Muscle of leg (tissue), 11 donors: ENCODE results near the gene DTNB. TPM values are rescaled to one million over a fixed set of nuclear protein-coding genes. Genes with fewer than 3 reads are reported as not detected.
"Not testable (repeated sequence)": the region's sequence is repeated elsewhere in the genome, so short reads cannot be mapped to it uniquely, and the experiment has no call there.

Experiments used
- DNase-seq: peaks from one replicate; pipeline ENCODE4 v3.0.0; 2013
- H3K27ac ChIP-seq: one replicate; pipeline ENCODE4 v1.5.1; 2013; ENCODE audit warnings: mild to moderate bottlenecking, low read length, control low read depth
- H3K27me3 ChIP-seq: one replicate; pipeline ENCODE4 v1.6.1; 2013; ENCODE audit warnings: low read length; ENCODE audit not compliant: control insufficient read depth, insufficient read depth
- H3K36me3 ChIP-seq: one replicate; pipeline ENCODE4 v1.6.1; 2013; ENCODE audit warnings: low read length; ENCODE audit not compliant: control insufficient read depth, insufficient read depth
- H3K4me1 ChIP-seq: one replicate; pipeline ENCODE4 v1.6.1; 2013; ENCODE audit warnings: low read length; ENCODE audit not compliant: control insufficient read depth, insufficient read depth
- H3K4me3 ChIP-seq: one replicate; pipeline ENCODE4 v1.5.1; 2013; ENCODE audit warnings: low read length, control low read depth
- H3K9me3 ChIP-seq: replicated peaks from 2 replicates; pipeline ENCODE4 v1.6.1; 2013; ENCODE audit warnings: low read depth, low read length; ENCODE audit not compliant: control insufficient read depth
- WGBS: methylation state at CpG from one replicate; pipeline ENCODE4 v1.1.5; 2013; ENCODE audit warnings: missing lambda C conversion rate; ENCODE audit not compliant: insufficient coverage; 5-methylcytosine and 5-hydroxymethylcytosine counted together
- polyA plus RNA-seq, 8 donors: library from polyadenylated mRNA; unstranded; fragments of 120-200 nt; gene quantifications; one replicate each; pipeline versions ENCODE4 v1.2.1 to v1.2.3, GENCODE V29; 2013; ENCODE audit warnings: inconsistent platforms in 1 of 8, low replicate concordance in 1 of 8; ENCODE audit not compliant: insufficient read length in 8 of 8, insufficient read depth in 1 of 8
- total RNA-seq: library from RNA; stranded (reverse); fragments of 120-200 nt; gene quantifications from one replicate; pipeline ENCODE4 v1.2.4, GENCODE V29; 2013

The DTNB gene
- total and polyA plus RNA-seq, 9 donors, result 3.7 to 6.7 (median 5.3) TPM

DNA sequence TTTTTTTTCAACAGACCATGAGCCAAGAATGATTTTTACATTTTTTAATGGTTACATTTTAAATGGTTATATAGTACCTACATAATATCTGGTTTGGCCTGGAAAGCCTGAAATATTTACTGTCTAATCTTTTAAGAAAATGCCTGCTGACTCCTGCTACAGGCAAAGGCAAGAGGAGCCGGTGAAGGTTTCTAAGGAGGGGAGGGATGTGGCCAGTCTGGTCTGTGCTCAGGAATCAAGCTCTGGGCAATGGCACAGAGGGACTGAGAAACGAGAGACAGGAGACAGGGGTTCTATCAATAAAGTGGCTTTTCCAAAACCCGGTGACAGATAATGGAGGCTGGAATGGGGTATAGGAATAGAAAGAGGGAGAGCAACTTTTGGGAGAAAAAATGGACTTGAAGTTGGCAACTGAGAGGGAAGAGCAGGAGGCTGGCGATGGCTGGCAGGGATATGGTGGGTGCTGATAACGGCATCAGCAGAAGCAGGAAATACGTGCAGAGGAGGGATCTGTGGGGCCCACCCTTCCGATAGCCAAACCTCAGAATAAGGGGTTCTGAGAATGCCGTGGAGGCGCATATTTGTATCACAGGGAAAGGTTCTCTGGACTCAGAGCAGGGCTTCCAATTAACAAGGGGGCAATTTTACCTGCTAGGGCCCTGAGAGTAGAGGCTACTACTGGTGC, 267.6 kb downstream of the DTNB start:
- DNase-seq, result no peak
- 85% methylated on average over 9 of the region's 9 CpGs for WGBS
- no peak overlapping the region for H3K4me3 ChIP-seq
- H3K27me3 ChIP-seq, result no peaks in the 10 kb centered on the region
- H3K4me1 ChIP-seq, result no peaks in the 10 kb centered on the region
- H3K27ac ChIP-seq, result no peak overlapping the region
- H3K36me3 ChIP-seq, result no peaks in the 10 kb centered on the region
- no peaks in the 10 kb centered on the region for H3K9me3 ChIP-seq

DNA sequence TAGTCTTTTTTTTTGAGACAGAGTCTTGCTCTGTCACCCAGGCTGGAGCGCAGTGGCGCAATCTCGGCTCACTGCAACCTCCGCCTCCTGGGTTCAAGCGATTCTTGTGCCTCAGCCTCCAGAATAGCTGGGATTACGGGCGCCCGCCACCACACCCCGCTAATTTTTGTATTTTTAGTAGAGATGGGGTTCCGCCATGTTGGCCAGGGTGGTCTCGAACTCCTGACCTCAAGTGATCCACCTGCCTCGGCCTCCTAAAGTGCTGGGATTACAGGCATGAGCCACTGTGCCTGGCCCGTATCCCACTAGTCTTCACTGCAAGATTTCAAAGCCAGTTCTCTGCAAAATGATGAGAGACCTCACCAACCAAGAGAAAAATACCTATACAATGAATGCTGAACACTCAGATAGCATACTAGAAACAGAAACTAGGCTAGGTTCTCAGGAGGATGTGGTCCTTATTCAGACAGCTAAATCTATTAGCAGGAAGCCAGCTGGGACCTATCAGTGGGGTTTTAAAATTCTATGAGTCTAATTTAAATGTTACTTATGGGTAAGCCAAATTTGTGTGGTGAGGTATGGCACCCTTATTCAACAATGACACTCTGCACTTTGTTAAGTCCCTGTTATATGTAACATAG, 270.1 kb downstream of the DTNB start:
- not testable (repeated sequence) for DNase-seq
- 92% methylated on average over 3 of the region's 13 CpGs for WGBS

DNA sequence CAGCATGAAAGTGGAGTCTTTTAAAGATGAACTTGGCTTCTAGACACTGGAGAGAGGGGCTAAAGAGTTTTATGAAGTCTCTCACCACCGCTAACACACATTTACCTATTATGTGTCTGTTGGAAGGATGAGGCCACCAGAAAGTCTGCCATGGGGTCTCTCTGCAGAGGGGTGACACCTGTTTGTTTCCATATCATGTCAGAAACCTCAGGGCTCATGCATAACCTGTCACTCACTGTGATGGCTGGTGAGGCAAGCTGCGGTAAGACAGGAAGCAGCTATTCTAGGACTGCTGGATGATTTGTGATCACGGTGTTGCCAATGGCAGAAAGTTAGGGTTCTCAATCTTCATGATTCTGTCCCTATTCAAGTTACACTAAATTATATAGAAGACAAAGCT, 270.9 kb downstream of the DTNB start:
- Histone ChIP-seq H3K27ac (no peak overlapping the region), H3K9me3 (no peaks in the 10 kb centered on the region), H3K36me3 (no peaks in the 10 kb centered on the region), H3K4me3 (no peak overlapping the region), H3K4me1 (no peaks in the 10 kb centered on the region), H3K27me3 (no peaks in the 10 kb centered on the region)
- DNase-seq, result no peak
- no CpG with 5 or more reads among the region's 3 CpGs for WGBS

More for the DNA sequence above, 270.1 kb downstream of the DTNB start:
- H3K4me1 ChIP-seq, H3K9me3 ChIP-seq, H3K4me3 ChIP-seq, H3K36me3 ChIP-seq, H3K27ac ChIP-seq, H3K27me3 ChIP-seq: not testable (repeated sequence)

DNA sequence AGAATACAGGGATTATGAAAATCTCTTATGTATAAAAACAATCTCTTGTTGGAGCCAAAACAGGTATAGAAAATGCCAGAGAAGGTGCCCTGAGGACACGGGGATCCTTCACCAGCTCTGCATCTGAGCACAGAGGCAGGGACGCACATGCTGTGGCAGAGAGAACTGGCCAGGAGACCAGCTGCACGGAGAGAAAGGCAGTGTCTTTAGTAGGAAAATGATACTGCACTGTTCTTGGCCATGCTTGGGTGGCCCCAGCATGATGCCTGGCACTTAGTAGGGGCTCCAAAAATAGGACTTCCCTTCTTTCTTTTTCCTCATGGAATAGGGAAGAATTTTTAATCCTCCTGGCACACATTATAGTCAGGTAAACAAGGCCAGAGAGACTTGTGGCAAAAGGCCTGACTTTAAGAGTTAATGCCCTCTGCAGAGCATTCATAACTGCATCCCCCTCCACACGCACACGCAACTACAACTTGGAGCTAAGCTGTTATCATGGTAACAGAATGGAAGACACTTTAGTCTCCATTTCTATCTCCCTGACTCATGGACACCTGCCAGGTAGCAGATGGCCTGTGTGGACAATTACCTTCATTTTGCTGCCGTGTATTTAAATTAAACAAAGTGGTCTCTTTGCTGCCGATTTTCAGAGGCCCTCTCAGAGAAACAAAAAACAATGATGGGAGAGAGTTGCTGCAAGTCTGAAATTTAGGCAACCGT, 271.9 kb downstream of the DTNB start:
- no peak for DNase-seq
- 53% methylated on average over 5 of the region's 8 CpGs for WGBS
- H3K27ac ChIP-seq, result no peak overlapping the region
- no peaks in the 10 kb centered on the region for H3K9me3 ChIP-seq
- no peak overlapping the region for H3K4me3 ChIP-seq
- no peaks in the 10 kb centered on the region for H3K4me1 ChIP-seq
- H3K27me3 ChIP-seq, result no peaks in the 10 kb centered on the region
- no peaks in the 10 kb centered on the region for H3K36me3 ChIP-seq

GRCh38 chr2:25400576-25401216, 272.7 kb downstream of the DTNB start:
- no peak overlapping the region for H3K4me3 ChIP-seq
- DNase-seq, result no peak
- 76% methylated on average over 2 of the region's 3 CpGs for WGBS

GRCh38 chr2:25400169-25400568, 273.2 kb downstream of the DTNB start:
- DNase-seq, result no peak
- no peaks in the 10 kb centered on the region for H3K4me1 ChIP-seq
- no peaks in the 10 kb centered on the region for H3K9me3 ChIP-seq
- no peak overlapping the region for H3K27ac ChIP-seq
- 93% methylated on average over 8 of the region's 8 CpGs for WGBS
- H3K4me3 ChIP-seq, result no peak overlapping the region
- H3K27me3 ChIP-seq, result no peaks in the 10 kb centered on the region
- H3K36me3 ChIP-seq, result no peaks in the 10 kb centered on the region

More at GRCh38 chr2:25400576-25401216, 272.7 kb downstream of the DTNB start:
- no peak overlapping the region for H3K27ac ChIP-seq
- no peaks in the 10 kb centered on the region for H3K4me1 ChIP-seq
- no peaks in the 10 kb centered on the region for H3K36me3 ChIP-seq
- H3K9me3 ChIP-seq, result no peaks in the 10 kb centered on the region
- H3K27me3 ChIP-seq, result no peaks in the 10 kb centered on the region

GRCh38 chr2:25398534-25398933, 274.8 kb downstream of the DTNB start:
- Histone ChIP-seq H3K27ac (no peak overlapping the region), H3K4me1 (no peaks in the 10 kb centered on the region), H3K27me3 (no peaks in the 10 kb centered on the region), H3K4me3 (no peak overlapping the region), H3K9me3 (no peaks in the 10 kb centered on the region), H3K36me3 (no peaks in the 10 kb centered on the region)
- DNase-seq, result no peak
- 100% methylated on average over 4 of the region's 4 CpGs for WGBS

DNA sequence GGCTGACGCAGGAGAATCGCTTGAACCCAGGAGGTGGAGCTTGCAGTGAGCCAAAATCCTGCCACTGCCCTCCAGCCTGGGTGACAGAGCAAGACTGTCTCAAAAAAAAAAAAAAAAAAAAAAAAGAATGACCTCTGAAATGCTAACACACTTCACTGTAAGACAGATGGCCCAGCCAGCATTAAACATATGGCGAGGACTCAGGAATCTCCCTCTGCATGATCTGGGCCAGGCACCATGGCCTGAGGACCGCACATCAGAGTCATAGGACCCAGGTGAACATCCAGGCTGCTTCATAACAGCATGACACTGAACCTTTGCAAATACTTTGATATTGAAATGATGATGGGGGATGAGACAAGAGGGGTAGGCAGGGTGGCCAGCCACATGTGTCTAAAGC, 275.6 kb downstream of the DTNB start:
- DNase-seq, result no peak
- Histone ChIP-seq H3K27me3 (no peaks in the 10 kb centered on the region), H3K27ac (no peak overlapping the region), H3K9me3 (no peaks in the 10 kb centered on the region), H3K4me1 (no peaks in the 10 kb centered on the region), H3K36me3 (no peaks in the 10 kb centered on the region), H3K4me3 (no peak overlapping the region)
- WGBS, result no CpG with 5 or more reads among the region's 4 CpGs

- no peak overlapping the region for H3K4me3 ChIP-seq
- WGBS, result 93% methylated on average over 8 of the region's 9 CpGs
Measured at GRCh38 chr2:25389161-25389560, 284.2 kb downstream of the DTNB start.

GRCh38 chr2:25388491-25388890, 284.9 kb downstream of the DTNB start:
- DNase-seq, result no peak
- Histone ChIP-seq H3K36me3 (no peaks in the 10 kb centered on the region), H3K9me3 (no peaks in the 10 kb centered on the region), H3K4me3 (no peak overlapping the region), H3K27ac (no peak overlapping the region), H3K27me3 (no peaks in the 10 kb centered on the region), H3K4me1 (no peaks in the 10 kb centered on the region)
- 83% methylated on average over 2 of the region's 6 CpGs for WGBS

More at GRCh38 chr2:25389161-25389560, 284.2 kb downstream of the DTNB start:
- H3K4me1 ChIP-seq, result no peaks in the 10 kb centered on the region
- H3K36me3 ChIP-seq, result no peaks in the 10 kb centered on the region
- DNase-seq, result no peak
- no peak overlapping the region for H3K27ac ChIP-seq
- no peaks in the 10 kb centered on the region for H3K27me3 ChIP-seq
- no peaks in the 10 kb centered on the region for H3K9me3 ChIP-seq
